KMS-11 (cell line): Measurements from ENCODE around the gene MYORG.
"Not testable (repeated sequence)": the region's sequence is repeated elsewhere in the genome, so short reads cannot be mapped to it uniquely, and the experiment has no call there.

Experiments
- H2AFZ ChIP-seq: fragments of 200-600 bp; sonication (generic); 2 replicates; pipeline ENCODE4 v1.6.1; 2016; ENCODE audit warnings: antibody characterized with exemption, mixed run types, low read depth
- H3K27ac ChIP-seq: fragments of 200-600 bp; sonication (generic); 2 replicates; pipeline ENCODE4 v1.6.1; 2016; ENCODE audit warnings: mild to moderate bottlenecking, mixed run types
- H3K27me3 ChIP-seq: fragments of 200-600 bp; sonication (generic); 2 replicates; pipeline ENCODE4 v1.6.1; 2017; ENCODE audit warnings: mild to moderate bottlenecking, low read depth, mixed run types, moderate library complexity; ENCODE audit not compliant: insufficient read depth
- H3K36me3 ChIP-seq: fragments of 200-600 bp; sonication (generic); 2 replicates; pipeline ENCODE4 v1.6.1; 2017; ENCODE audit warnings: mild to moderate bottlenecking, mixed run types; ENCODE audit not compliant: insufficient read depth
- H3K4me1 ChIP-seq: fragments of 200-600 bp; sonication (generic); 2 replicates; pipeline ENCODE4 v1.6.1; 2016; ENCODE audit warnings: mild to moderate bottlenecking, low read depth, mixed run types; ENCODE audit not compliant: poor library complexity, severe bottlenecking
- H3K4me2 ChIP-seq: fragments of 200-600 bp; sonication (generic); 2 replicates; pipeline ENCODE4 v1.7.0; 2016; ENCODE audit warnings: mild to moderate bottlenecking, mixed run types
- H3K4me3 ChIP-seq: fragments of 200-600 bp; sonication (generic); IDR thresholded peaks from 2 replicates; pipeline ENCODE4 v1.6.1; 2017; ENCODE audit warnings: low read depth, low read length, mixed read lengths; ENCODE audit not compliant: insufficient read depth
- H3K79me2 ChIP-seq: fragments of 200-600 bp; sonication (generic); 2 replicates; pipeline ENCODE4 v1.6.1; 2016; ENCODE audit warnings: low read depth, mixed run types; ENCODE audit not compliant: insufficient read depth
- H3K9ac ChIP-seq: fragments of 200-600 bp; sonication (generic); 2 replicates; pipeline ENCODE4 v1.6.1; 2016; ENCODE audit warnings: mild to moderate bottlenecking, mixed run types
- H4K20me1 ChIP-seq: fragments of 200-600 bp; sonication (generic); 2 replicates; pipeline ENCODE4 v1.6.1; 2016; ENCODE audit warnings: mild to moderate bottlenecking, mixed run types; ENCODE audit not compliant: insufficient read depth
- CTCF ChIP-seq: fragments of 200-600 bp; sonication (generic); conservative IDR thresholded peaks from 2 replicates; pipeline ENCODE4 v1.6.1; 2017; ENCODE audit warnings: low read depth, mild to moderate bottlenecking, antibody characterized with exemption, low read length, moderate library complexity, mixed read lengths

The MYORG gene

GRCh38 chr9:34370335-34370969 lies 6.2 kb downstream of the MYORG start:
- H3K27me3 ChIP-seq = no peaks in the 10 kb centered on the region
- H3K9ac ChIP-seq = no peak overlapping the region
- H3K4me3 ChIP-seq = no peak overlapping the region
- H3K4me2 ChIP-seq = no peak overlapping the region
- H3K4me1 ChIP-seq = peaks cover 3% of the 10 kb centered on the region
- H3K79me2 ChIP-seq = no peaks in the 10 kb centered on the region
- H4K20me1 ChIP-seq = no peaks in the 10 kb centered on the region
- H2AFZ ChIP-seq = no peak overlapping the region
- no peak for TF ChIP-seq CTCF
- no peak overlapping the region for H3K27ac ChIP-seq
- no peaks in the 10 kb centered on the region for H3K36me3 ChIP-seq

GRCh38 chr9:34369636-34370035 lies 7.1 kb downstream of the MYORG start:
- H3K9ac ChIP-seq = no peak overlapping the region
- TF ChIP-seq CTCF = no peak
- no peaks in the 10 kb centered on the region for H3K79me2 ChIP-seq
- no peaks in the 10 kb centered on the region for H3K27me3 ChIP-seq
- no peak overlapping the region for H3K27ac ChIP-seq
- no peaks in the 10 kb centered on the region for H3K4me1 ChIP-seq
- H3K36me3 ChIP-seq = no peaks in the 10 kb centered on the region
- H4K20me1 ChIP-seq = no peaks in the 10 kb centered on the region
- H2AFZ ChIP-seq = no peak overlapping the region
- no peak overlapping the region for H3K4me2 ChIP-seq
- no peak overlapping the region for H3K4me3 ChIP-seq

- H3K36me3 ChIP-seq, H3K4me3 ChIP-seq, H3K9ac ChIP-seq, H3K27ac ChIP-seq, H2AFZ ChIP-seq, H4K20me1 ChIP-seq, H3K27me3 ChIP-seq, H3K4me1 ChIP-seq, H3K79me2 ChIP-seq, H3K4me2 ChIP-seq: not testable (repeated sequence)
These were observed 7.9 kb downstream of the MYORG start for GRCh38 chr9:34368796-34369195.

GRCh38 chr9:34367751-34368410 lies 8.8 kb downstream of the MYORG start:
- H3K4me3 ChIP-seq, H3K9ac ChIP-seq, H3K27ac ChIP-seq, H3K27me3 ChIP-seq, H3K4me2 ChIP-seq, H4K20me1 ChIP-seq, H2AFZ ChIP-seq, H3K79me2 ChIP-seq, H3K4me1 ChIP-seq, H3K36me3 ChIP-seq: not testable (repeated sequence)

- Histone ChIP-seq H3K36me3 (no peaks in the 10 kb centered on the region), H2AFZ (no peak overlapping the region), H3K27me3 (no peaks in the 10 kb centered on the region), H3K9ac (no peak overlapping the region), H3K27ac (no peak overlapping the region), H3K4me1 (no peaks in the 10 kb centered on the region), H3K4me3 (no peak overlapping the region), H4K20me1 (no peaks in the 10 kb centered on the region), H3K4me2 (no peak overlapping the region), H3K79me2 (no peaks in the 10 kb centered on the region)
- no peak for TF ChIP-seq CTCF
These were observed 10.3 kb downstream of the MYORG start for GRCh38 chr9:34366365-34366764.
